ENCODE data around the gene COA3.

Gene COA3

DNA sequence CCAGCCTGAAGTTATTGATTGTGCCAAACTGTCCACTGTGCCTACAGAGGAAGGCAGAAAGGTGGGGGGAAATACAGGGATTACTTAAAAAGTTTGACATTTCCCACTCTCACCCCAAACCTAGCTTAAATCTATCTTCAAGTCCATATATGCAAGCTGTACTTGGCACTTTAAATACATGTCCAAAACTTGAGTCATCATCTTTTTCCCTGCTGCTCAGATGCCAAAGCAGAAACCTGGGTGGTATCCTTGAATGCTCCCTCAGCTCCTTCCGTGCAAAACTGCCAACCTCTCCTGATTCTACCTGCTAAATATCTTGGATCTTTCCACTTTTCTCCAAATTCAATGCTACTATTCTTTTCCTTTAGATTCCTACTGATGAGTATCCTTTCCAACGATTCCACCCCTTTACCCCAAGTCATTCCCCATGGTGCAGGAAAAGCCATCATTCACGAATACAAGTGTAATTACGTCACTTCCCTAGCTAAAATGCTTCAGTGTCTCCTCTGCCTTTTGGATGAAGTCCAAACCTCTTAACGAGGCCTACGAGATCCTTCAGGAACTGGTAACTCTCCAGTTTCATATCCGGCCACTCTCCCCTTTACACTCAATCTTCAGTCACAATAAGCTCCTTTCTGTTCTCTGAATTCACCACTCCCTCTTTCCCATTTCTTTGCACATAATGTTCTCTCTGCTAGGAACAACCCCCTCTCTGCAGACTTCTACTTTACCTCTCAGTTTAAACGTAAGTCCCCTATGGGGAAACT lies 16.3 kb upstream of the COA3 start:
- no peak for TF ChIP-seq CTCF (IDR thresholded peaks at IDR 0.05)

GRCh38 chr17:42809250-42809649 lies 10.7 kb upstream of the COA3 start:
- no peak for TF ChIP-seq CTCF (IDR thresholded peaks at IDR 0.05)

DNA sequence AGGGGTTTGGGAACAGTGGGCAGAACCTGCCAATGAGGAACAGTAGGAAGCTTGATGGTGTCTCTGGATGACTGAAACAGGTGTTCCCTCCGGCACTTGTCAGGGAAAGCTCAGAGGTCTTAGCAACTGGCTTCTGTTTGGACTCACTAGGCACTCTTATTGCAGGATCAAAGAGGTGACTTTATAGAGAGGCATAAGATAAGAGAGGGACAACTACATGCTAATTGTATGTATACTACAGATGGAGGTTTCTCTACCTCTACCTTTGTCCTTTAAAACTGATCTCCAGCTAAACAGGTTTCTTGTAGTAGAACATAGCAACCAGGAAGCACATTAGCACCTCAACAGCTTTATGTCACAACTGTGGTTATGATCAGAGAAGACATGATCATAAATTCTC lies 7.7 kb upstream of the COA3 start:
- TF ChIP-seq CTCF (IDR thresholded peaks at IDR 0.05): no peak

GRCh38 chr17:42804918-42805367 lies 6.4 kb upstream of the COA3 start:
- no peak for TF ChIP-seq CTCF (IDR thresholded peaks at IDR 0.05)

DNA sequence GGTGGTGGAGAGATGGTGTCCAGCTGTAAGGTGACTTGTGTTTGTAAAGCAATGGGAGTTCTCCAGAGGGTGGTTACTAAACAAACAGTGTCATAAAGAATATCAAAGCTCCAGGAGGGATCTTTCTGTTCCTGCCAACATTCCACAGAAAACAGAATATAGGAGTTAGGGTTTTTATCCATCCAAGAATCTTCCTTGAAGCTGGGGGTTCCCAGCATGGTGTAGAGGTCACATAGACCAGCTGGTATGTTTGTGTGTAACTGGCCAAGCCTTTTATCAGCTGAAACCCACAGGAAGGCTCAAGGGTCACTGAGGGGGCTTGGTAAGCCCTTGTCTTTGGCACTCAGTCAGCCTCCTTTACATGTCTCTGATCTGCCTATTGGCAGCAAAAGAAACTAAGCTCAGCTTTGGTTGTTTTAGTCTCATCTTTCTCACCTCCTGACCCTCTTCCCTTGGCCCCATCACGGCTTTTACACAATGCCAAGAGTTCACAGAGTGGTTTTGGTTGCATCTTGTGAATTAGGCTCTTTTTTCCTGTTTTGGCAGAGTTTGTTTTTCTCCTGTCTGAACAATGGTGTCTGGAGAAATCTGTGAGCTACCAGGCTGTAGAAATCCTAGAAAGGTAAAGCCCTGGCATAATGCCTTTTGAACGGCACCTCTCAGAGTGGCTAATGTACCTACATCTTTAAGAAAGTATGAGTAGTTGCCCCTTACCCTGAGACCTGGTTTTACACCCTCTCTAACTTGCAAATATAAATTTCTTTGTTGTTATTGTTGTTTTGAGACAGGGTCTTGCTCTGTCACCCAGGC lies 4.8 kb upstream of the COA3 start:
- no peak for TF ChIP-seq CTCF (IDR thresholded peaks at IDR 0.05)

GRCh38 chr17:42798011-42798382 lies 507 bp downstream of the COA3 start:
- no peak for TF ChIP-seq CTCF (IDR thresholded peaks at IDR 0.05)

GRCh38 chr17:42797067-42798007 lies 1.2 kb downstream of the COA3 start:
- TF ChIP-seq CTCF (IDR thresholded peaks at IDR 0.05): no peak

Measured in LNCAP (cell line).